PC-3 (cell line): ENCODE results near the gene POMT2. TPM values are rescaled to one million over a fixed set of nuclear protein-coding genes. Genes with fewer than 3 reads are reported as not detected.

Source experiments
- ATAC-seq: fragments of 200-7000 bp; cut with Tn5 transposase; 2 replicates; pipeline ENCODE4 v1.9.1; 2020; ENCODE audit warnings: mild to moderate bottlenecking, moderate library complexity
- BruUV-seq: library from RNA; stranded (reverse); fragments of 400-500 nt; replicated peaks from 2 replicates; lab custom pipeline; 2021; lab: Mats Ljungman, UMichigan
- CTCF ChIA-PET: fragments of 300-600 bp; sonication (Branson Sonifier 250); formaldehyde crosslinking; loops from one replicate; lab custom pipeline; 2022; ENCODE audit warnings: antibody characterized with exemption; lab: Charles Lee
- POLR2A ChIA-PET: fragments of 300-600 bp; sonication (Branson Sonifier 250); formaldehyde crosslinking; loops from one replicate; lab custom pipeline; 2022; ENCODE audit warnings: antibody characterized with exemption; ENCODE audit not compliant: unreplicated experiment; lab: Charles Lee
- DNase-seq: peaks from one replicate; pipeline ENCODE4 v3.0.0-alpha.2; 2015
- H2AFZ ChIP-seq: fragments of 300-600 bp; sonication (generic); 2 replicates; pipeline ENCODE4 v1.6.0; 2016; ENCODE audit warnings: antibody characterized with exemption, low read length
- H3F3A ChIP-seq: fragments of 300-600 bp; sonication (generic); one replicate; pipeline ENCODE4 v1.6.0; 2017; ENCODE audit warnings: antibody characterized with exemption, low read length, control low read depth, mild to moderate bottlenecking; ENCODE audit not compliant: unreplicated experiment
- H3K27ac ChIP-seq: fragments of 300-600 bp; sonication (generic); 2 replicates; pipeline ENCODE4 v1.5.1; 2016; ENCODE audit warnings: mild to moderate bottlenecking, low read length
- H3K27me3 ChIP-seq: fragments of 300-600 bp; sonication (generic); 2 replicates; pipeline ENCODE4 v1.6.1; 2016; ENCODE audit warnings: low read length, mixed read lengths
- H3K36me3 ChIP-seq: fragments of 300-600 bp; sonication (generic); 2 replicates; pipeline ENCODE4 v1.6.1; 2016; ENCODE audit warnings: low read depth, mixed run types, low read length, mixed read lengths
- H3K4me1 ChIP-seq: fragments of 300-600 bp; sonication (generic); 2 replicates; pipeline ENCODE4 v1.5.1; 2016; ENCODE audit warnings: low read length; ENCODE audit not compliant: insufficient read depth
- H3K4me2 ChIP-seq: fragments of 300-600 bp; sonication (generic); 2 replicates; pipeline ENCODE4 v1.6.0; 2016; ENCODE audit warnings: low read length
- H3K4me3 ChIP-seq: fragments of 300-600 bp; sonication (generic); 2 replicates; pipeline ENCODE4 v1.5.1; 2016; ENCODE audit warnings: mild to moderate bottlenecking, low read length, mixed read lengths
- H3K79me2 ChIP-seq: fragments of 300-600 bp; sonication (generic); 2 replicates; pipeline ENCODE4 v1.6.1; 2017; ENCODE audit warnings: low read length, mixed read lengths
- H3K9ac ChIP-seq: fragments of 300-600 bp; sonication (generic); 2 replicates; pipeline ENCODE4 v1.6.0; 2016; ENCODE audit warnings: mild to moderate bottlenecking, low read length
- H3K9me2 ChIP-seq: fragments of 300-600 bp; sonication (generic); replicated peaks from 2 replicates; pipeline ENCODE4 v1.6.1; 2016; ENCODE audit warnings: mixed run types, low read length, mixed read lengths
- H3K9me3 ChIP-seq: fragments of 300-600 bp; sonication (generic); 2 replicates; pipeline ENCODE4 v1.6.1; 2016; ENCODE audit warnings: low read length, mixed read lengths
- H4K20me1 ChIP-seq: fragments of 300-600 bp; sonication (generic); 2 replicates; pipeline ENCODE4 v1.6.1; 2016; ENCODE audit warnings: low read length, mixed read lengths
- EZH2 ChIP-seq: fragments of 300-600 bp; sonication (generic); IDR thresholded peaks from one replicate; pipeline ENCODE4 v1.6.1; 2017; ENCODE audit warnings: antibody characterized with exemption, mild to moderate bottlenecking, low read length; ENCODE audit not compliant: unreplicated experiment
- EZH2phosphoT487 ChIP-seq: fragments of 300-600 bp; sonication (generic); IDR thresholded peaks from 2 replicates; pipeline ENCODE4 v1.6.1; 2018; ENCODE audit warnings: mild to moderate bottlenecking, antibody characterized with exemption, low read length, borderline replicate concordance
- intact Hi-C: fragments of 100-400 bp; cut with micrococcal nuclease; formaldehyde crosslinking; loops from 2 replicates; pipeline ENCODE4 v1.9.0; 2023
- total RNA-seq: library from RNA; depleted of rRNA; stranded (reverse); fragments of >200 nt; gene quantifications from 2 replicates; pipeline ENCODE4 v1.2.3, GENCODE V29; 2014
- TF ChIP-seq, protein P1 (sequence below): fragments of 300-600 bp; sonication (generic); conservative IDR thresholded peaks from 2 replicates; pipeline ENCODE4 v1.5.1; 2017; ENCODE audit warnings: antibody characterized with exemption, low read depth, mild to moderate bottlenecking, low read length

The POMT2 gene
- total RNA-seq, 1 experiment from 2014 or later: 67.6 TPM

DNA sequence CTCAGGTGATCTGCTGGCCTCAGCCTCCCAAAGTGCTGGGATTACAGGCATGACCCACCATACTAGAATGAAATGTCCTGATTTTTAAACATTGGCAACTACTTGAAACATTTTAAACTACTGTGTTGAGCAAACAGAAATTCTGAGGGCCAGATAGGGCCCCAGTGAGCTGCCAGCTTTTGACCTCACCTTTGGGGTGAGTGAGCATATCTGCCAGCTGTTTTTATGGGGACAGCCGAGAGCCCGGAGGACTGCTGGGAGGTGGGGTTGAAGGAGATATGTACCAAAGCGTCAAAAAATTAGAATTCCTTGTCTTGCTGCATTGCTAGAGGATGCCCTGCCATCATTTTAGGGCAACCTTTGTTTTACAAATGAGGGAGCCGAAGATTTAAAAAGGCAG lies 2.9 kb upstream of the POMT2 start:
- no peak overlapping the region for H3K4me3 ChIP-seq
- H3K36me3 ChIP-seq: no peaks in the 10 kb centered on the region
- intact Hi-C loops: no loop called here
- BruUV-seq: no TSS peak
- ATAC-seq: no peak
- no peak overlapping the region for H3K4me2 ChIP-seq
- ChIA-PET POLR2A (no interaction called here), CTCF (no interaction called here)
- no peaks in the 10 kb centered on the region for H3F3A ChIP-seq
- H3K27me3 ChIP-seq: no peaks in the 10 kb centered on the region
- no peak overlapping the region for H3K27ac ChIP-seq
- H3K9me2 ChIP-seq: no peaks in the 10 kb centered on the region
- peaks cover 20% of the 10 kb centered on the region for H3K4me1 ChIP-seq
- H2AFZ ChIP-seq: no peak overlapping the region
- H3K9ac ChIP-seq: no peak overlapping the region
- DNase-seq: no peak
- H4K20me1 ChIP-seq: 0 out of 2 replicates have a peak, but pooled peaks cover 7% of the 10 kb centered on the region
- no peaks in the 10 kb centered on the region for H3K9me3 ChIP-seq
- peaks cover 24% of the 10 kb centered on the region for H3K79me2 ChIP-seq
- TF ChIP-seq, protein P1, sequence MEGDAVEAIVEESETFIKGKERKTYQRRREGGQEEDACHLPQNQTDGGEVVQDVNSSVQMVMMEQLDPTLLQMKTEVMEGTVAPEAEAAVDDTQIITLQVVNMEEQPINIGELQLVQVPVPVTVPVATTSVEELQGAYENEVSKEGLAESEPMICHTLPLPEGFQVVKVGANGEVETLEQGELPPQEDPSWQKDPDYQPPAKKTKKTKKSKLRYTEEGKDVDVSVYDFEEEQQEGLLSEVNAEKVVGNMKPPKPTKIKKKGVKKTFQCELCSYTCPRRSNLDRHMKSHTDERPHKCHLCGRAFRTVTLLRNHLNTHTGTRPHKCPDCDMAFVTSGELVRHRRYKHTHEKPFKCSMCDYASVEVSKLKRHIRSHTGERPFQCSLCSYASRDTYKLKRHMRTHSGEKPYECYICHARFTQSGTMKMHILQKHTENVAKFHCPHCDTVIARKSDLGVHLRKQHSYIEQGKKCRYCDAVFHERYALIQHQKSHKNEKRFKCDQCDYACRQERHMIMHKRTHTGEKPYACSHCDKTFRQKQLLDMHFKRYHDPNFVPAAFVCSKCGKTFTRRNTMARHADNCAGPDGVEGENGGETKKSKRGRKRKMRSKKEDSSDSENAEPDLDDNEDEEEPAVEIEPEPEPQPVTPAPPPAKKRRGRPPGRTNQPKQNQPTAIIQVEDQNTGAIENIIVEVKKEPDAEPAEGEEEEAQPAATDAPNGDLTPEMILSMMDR: no peak
- no peak for TF ChIP-seq EZH2
- no peak for TF ChIP-seq EZH2phosphoT487

DNA sequence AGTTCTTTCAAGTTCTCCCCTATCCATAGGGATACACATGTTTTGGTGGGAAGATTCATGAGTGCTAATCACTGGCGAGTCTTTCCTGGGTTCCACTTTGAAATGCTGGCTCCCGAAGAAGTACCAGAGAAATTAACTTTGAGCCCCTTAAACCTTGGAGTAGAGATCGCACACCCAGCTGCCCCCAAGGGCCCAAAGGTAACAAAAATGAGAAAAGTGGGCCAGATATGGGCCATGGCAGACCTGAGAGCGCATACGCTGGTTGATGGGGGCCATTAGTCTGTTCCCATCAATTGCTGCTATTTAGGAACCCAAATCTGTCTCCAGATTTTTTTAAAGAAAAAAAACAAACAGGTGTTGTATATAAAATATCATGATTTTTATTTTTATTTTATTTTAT lies 2.3 kb upstream of the POMT2 start:
- intact Hi-C loops: no loop called here
- Histone ChIP-seq H3K4me3 (no peak overlapping the region), H3K27ac (no peak overlapping the region), H3F3A (no peaks in the 10 kb centered on the region), H3K9me2 (no peaks in the 10 kb centered on the region), H2AFZ (no peak overlapping the region), H3K27me3 (no peaks in the 10 kb centered on the region), H4K20me1 (0 out of 2 replicates have a peak, but pooled peaks cover 7% of the 10 kb centered on the region), H3K9me3 (no peaks in the 10 kb centered on the region), H3K79me2 (peaks cover 30% of the 10 kb centered on the region), H3K9ac (no peak overlapping the region), H3K4me1 (peaks cover 26% of the 10 kb centered on the region), H3K36me3 (no peaks in the 10 kb centered on the region), H3K4me2 (no peak overlapping the region)
- DNase-seq: no peak
- BruUV-seq: no TSS peak
- ATAC-seq: no peak
- CTCF ChIA-PET: no interaction called here
- POLR2A ChIA-PET: no interaction called here
- TF ChIP-seq, protein P1: no peak
- no peak for TF ChIP-seq EZH2

DNA sequence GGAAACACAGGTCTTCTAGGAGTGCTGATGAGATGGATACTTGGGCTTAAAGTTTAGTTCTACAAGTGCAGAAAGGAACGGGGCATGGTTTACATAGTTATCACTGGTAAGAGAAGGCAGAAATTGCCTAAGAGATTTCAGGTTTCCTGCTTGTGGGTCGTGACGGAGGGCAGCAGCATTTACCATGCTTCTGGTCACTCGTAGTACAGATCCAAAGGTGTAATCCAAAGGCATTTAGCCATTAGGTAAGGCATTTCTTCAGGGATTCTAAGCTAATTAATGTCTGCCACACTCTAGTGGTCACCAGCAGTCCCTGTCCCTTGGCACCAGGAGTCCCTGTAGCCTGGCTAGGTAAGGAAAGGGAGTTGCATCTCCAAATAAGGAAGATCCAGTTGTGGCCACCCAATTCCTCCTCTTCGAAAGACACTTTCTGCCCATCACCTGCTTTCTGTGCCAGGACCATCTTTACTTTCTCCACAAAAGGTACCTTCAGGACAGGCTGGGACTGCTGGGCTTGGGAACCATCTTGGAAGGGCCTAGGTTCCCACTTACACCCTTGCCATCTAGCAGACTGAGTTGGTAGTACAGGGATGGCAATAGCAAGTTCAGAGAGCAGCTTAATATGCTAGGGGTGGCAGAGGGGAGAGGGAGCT lies 1.7 kb upstream of the POMT2 start:
- intact Hi-C loops: no loop called here
- ATAC-seq (no peak), DNase-seq (no peak)
- ChIA-PET POLR2A (interaction anchor here (0.6 kb wide), 1 partner anchor 55 kb away, joined by 5 read pairs; no protein-coding TSS in a partner anchor), CTCF (interaction anchor here (1.1 kb wide), 1 partner anchor 418 kb away, joined by 6 read pairs; no protein-coding TSS in a partner anchor)
- BruUV-seq: no TSS peak
- TF ChIP-seq, protein P1: no peak
- Histone ChIP-seq H3K79me2 (peaks cover 36% of the 10 kb centered on the region), H3K36me3 (no peaks in the 10 kb centered on the region), H2AFZ (peak overlapping the region; percentile 93), H3K4me2 (peak overlapping the region; percentile 90), H4K20me1 (0 out of 2 replicates have a peak, but pooled peaks cover 7% of the 10 kb centered on the region), H3F3A (no peaks in the 10 kb centered on the region), H3K27me3 (no peaks in the 10 kb centered on the region), H3K4me3 (peak overlapping the region; percentile 86), H3K4me1 (peaks cover 31% of the 10 kb centered on the region), H3K9me2 (no peaks in the 10 kb centered on the region), H3K27ac (no peak overlapping the region), H3K9ac (peak overlapping the region; percentile 93), H3K9me3 (no peaks in the 10 kb centered on the region)
